Activated naive CD4-positive, alpha-beta T cell treated with Interleukin-2 at 50 U/mL for 16 hours (primary cell): ENCODE data around the gene PLA2G4B.

Experiments
- DNase-seq: peaks from one replicate; pipeline ENCODE4 v3.0.0-alpha.2; 2020

Gene PLA2G4B

DNA sequence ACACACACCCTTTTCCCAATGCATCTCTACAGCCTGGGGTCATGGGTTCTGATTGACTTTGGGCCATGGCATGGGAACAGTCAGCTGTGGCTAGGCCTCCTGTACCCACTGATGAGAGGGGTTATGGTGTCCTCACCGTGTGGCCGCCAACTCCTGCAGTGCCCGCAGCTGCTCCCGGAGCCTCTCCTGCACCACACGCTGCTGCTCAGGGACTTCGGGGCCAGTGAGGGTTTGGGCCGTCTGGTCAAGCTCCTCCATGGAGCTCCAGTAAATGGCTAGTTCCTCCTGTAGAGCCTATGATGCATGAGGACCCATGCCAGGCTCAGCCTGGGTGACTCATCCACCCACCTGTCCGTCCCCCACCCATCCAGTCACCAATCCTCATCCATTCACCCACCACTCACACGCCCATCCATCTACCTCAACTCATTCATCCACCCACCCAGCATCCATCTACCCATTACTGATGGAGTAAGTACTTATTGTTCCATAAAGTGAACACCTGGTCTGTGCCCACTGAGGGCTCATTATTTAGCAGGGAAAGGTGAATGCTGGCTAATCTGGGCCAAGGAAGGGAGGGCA, 33.6 kb downstream of the PLA2G4B start:
- DNase-seq, result no peak

- DNase-seq, result no peak
These were observed 35.1 kb downstream of the PLA2G4B start for GRCh38 chr15:41873711-41874110.

DNA sequence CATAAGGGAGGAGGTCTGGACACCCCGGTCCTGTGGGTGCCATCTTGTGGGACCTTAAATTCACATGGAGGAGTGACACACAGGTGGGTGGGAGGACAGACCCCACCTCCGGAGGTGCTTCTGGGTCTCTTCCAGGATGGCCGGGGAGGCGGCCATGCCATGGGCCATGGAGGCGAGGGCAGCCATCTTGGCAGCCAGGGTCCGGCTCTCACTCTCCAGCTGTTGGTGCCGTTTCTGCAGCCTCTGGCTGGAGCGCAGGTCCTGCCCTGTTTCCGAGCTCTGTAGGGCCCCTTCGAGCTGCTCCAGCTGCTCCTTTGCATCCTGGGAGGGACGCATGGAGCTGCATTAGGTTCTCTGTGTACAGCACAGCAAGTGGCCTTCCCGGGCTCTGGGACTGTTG, 36.1 kb downstream of the PLA2G4B start:
- no peak for DNase-seq

- DNase-seq, result no peak
These were observed 37.4 kb downstream of the PLA2G4B start for GRCh38 chr15:41876007-41876406.

DNA sequence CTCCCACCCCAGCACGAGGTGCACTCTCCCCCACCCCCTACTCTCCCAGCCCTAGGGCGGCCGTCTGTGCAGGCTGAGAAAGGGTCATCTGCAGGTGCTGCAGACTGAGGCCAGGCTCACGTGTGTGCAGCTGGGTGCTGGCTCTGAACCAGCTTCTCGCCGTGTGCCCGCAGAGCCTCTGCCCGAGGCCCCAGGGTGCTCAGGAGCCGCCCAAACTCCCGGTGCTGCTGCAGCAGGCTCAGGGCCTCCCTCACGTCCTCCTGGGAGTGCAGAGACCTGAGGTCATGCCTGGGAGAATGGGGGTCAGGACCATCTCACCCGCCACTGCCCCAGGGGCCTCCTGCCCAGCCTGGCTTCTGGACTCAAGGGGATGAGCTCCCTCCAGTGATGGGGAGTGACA, 38.0 kb downstream of the PLA2G4B start:
- DNase-seq, result no peak

- no peak for DNase-seq
These were observed 39.1 kb downstream of the PLA2G4B start for GRCh38 chr15:41877631-41878354.

GRCh38 chr15:41878355-41878699, 39.7 kb downstream of the PLA2G4B start:
- no peak for DNase-seq

- DNase-seq, result no peak
These were observed 40.7 kb downstream of the PLA2G4B start for GRCh38 chr15:41879321-41879845.

GRCh38 chr15:41880156-41880877, 41.7 kb downstream of the PLA2G4B start:
- no peak for DNase-seq

- DNase-seq, result no peak
These were observed 42.4 kb downstream of the PLA2G4B start for GRCh38 chr15:41881086-41881485.

- no peak for DNase-seq
These were observed 42.9 kb downstream of the PLA2G4B start for GRCh38 chr15:41881550-41881919.

GRCh38 chr15:41881920-41882688, 43.5 kb downstream of the PLA2G4B start:
- DNase-seq, result no peak

GRCh38 chr15:41882689-41883483, 44.2 kb downstream of the PLA2G4B start:
- no peak for DNase-seq

DNA sequence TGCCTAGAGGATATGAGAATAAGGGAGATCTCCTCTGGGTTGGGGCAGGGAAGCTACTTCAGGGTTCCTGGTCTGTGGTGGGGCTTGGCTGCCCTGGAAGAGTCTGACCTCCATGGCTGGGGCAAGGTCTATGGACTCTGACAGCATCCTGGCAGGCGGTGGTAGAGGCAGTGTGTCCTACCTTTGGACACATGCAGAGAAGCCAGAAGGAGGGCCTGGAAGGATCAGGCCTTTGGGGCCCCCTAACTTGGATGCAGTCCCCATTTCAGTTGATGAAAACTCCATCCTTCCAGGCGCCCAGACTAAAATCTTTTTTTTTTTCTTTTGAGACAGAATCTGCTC, 44.8 kb downstream of the PLA2G4B start:
- no peak for DNase-seq

GRCh38 chr15:41884458-41884857, 45.8 kb downstream of the PLA2G4B start:
- DNase-seq, result no peak

GRCh38 chr15:41885321-41885720, 46.7 kb downstream of the PLA2G4B start:
- no peak for DNase-seq

GRCh38 chr15:41885841-41886240, 47.2 kb downstream of the PLA2G4B start:
- DNase-seq, result no peak

GRCh38 chr15:41886741-41887140, 48.1 kb downstream of the PLA2G4B start:
- DNase-seq, result no peak

- no peak for DNase-seq
These were observed 48.5 kb downstream of the PLA2G4B start for GRCh38 chr15:41887161-41887560.

- DNase-seq, result no peak
These were observed 49.2 kb downstream of the PLA2G4B start for GRCh38 chr15:41887893-41888292.

DNA sequence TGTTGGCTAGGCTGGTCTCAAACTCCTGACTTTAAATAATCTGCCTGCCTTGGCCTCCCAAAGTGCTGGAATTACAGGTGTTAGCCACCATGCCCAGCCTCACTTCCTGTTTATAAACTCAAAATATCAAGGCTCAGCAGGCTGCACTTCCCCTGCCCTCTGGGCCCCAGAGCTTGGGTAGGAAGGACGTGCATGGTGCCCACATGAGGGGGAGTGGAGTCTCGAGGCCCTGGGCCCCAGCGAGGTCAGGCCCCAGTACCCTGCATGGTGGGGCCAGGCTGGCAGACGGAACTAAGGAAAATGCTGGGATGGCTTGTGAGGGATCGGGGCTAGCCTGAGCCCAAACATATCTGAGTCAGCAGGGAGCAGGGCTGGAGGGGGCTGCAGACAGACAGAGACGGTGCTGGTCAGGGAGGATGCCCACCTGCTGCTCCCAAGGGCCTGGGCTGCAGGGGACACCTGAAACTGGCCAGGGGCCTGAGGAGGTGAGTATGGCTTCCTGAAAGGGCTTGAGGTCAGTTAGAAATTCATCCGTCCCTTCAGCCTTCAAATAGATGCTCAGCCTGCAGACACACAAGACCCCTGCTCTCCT, 50.1 kb downstream of the PLA2G4B start:
- DNase-seq, result no peak

DNA sequence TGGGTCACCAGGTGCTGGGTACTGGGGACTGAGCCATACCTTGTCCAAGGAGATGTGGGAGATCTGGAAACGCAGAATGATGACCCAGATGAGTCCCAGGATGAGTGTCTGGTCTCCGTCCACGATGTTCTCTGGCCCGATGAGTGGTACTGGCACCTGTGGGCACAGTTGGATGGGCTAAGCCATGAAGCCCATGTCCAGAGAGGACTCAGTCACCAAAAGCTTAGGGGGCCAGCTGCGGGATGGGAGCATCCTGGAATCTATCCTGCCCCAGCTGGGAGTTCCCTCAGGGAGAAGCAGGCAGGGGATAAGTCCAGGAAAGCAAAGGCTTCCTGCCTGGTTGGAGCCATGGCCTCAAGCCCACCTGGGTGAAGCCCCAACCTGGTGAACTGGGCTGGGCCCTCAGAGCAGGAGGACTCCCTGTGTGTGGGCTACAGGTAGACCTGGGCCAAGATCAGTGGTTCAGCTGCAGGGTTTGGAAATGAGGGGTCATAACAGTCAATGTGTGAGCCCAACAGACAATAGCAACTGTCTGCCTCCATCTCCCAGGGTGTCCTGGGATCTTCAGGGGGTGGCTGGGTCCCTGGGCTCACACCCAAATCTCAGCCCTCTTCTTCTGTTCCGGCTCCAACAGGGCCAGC, 51.5 kb downstream of the PLA2G4B start:
- DNase-seq, result no peak
